Activated naive CD4-positive, alpha-beta T cell treated with anti-CD3 and anti-CD28 coated beads, Interleukin-2, amount 10 ng/mL, durations not matched to agents 7 days and 5 days (primary cell): ENCODE measurements around the gene TMC3.

Source experiments
- CTCF ChIA-PET: fragments of 350-600 bp; sonication (Branson Sonifier 250); formaldehyde crosslinking; loops from one replicate; lab custom pipeline; 2021; ENCODE audit warnings: antibody characterized with exemption; lab: Charles Lee
- DNase-seq: peaks from one replicate; pipeline ENCODE4 v3.0.0-alpha.2; 2020
- H3K27ac Mint-ChIP-seq: one replicate; pipeline ENCODE4 v1.8.0; 2021; ENCODE audit warnings: mild to moderate bottlenecking, moderate library complexity, mixed read lengths
- H3K27me3 Mint-ChIP-seq: one replicate; pipeline ENCODE4 v1.8.0; 2021; ENCODE audit warnings: mild to moderate bottlenecking, mixed read lengths
- H3K36me3 Mint-ChIP-seq: one replicate; pipeline ENCODE4 v1.8.0; 2021; ENCODE audit warnings: mixed read lengths
- H3K4me1 Mint-ChIP-seq: one replicate; pipeline ENCODE4 v1.8.0; 2021; ENCODE audit warnings: mixed read lengths
- H3K4me3 Mint-ChIP-seq: one replicate; pipeline ENCODE4 v1.8.0; 2021; ENCODE audit warnings: mild to moderate bottlenecking, moderate library complexity, mixed read lengths
- H3K9me3 Mint-ChIP-seq: one replicate; pipeline ENCODE4 v1.8.0; 2021; ENCODE audit warnings: mixed read lengths

TMC3 gene

GRCh38 chr15:81301385-81301784, 72.6 kb downstream of the TMC3 start:
- peaks cover 96% of the 10 kb centered on the region for H3K36me3 Mint-ChIP-seq
- peaks cover 62% of the 10 kb centered on the region for H3K4me1 Mint-ChIP-seq
- DNase-seq = no peak
- H3K27ac Mint-ChIP-seq = peak overlapping the region; percentile 85
- CTCF ChIA-PET = interaction anchor here (1.0 to 14.7 kb wide), 6 partner anchors 9 to 304 kb away, joined by 3 to 202 read pairs (median 3); no protein-coding TSS in a partner anchor
- peak overlapping the region; percentile 100 for H3K4me3 Mint-ChIP-seq
- H3K27me3 Mint-ChIP-seq = no peaks in the 10 kb centered on the region
- H3K9me3 Mint-ChIP-seq = no peaks in the 10 kb centered on the region

- no peak for DNase-seq
- H3K36me3 Mint-ChIP-seq = peaks cover 93% of the 10 kb centered on the region
- H3K4me1 Mint-ChIP-seq = peaks cover 63% of the 10 kb centered on the region
- no peaks in the 10 kb centered on the region for H3K9me3 Mint-ChIP-seq
- H3K27me3 Mint-ChIP-seq = no peaks in the 10 kb centered on the region
- CTCF ChIA-PET = interaction anchor here (0.8 to 14.7 kb wide), 9 partner anchors 9 to 41 kb away, joined by 3 to 202 read pairs (median 4); partner anchors contain the start of gene STARD5
- peak overlapping the region; percentile 99 for H3K27ac Mint-ChIP-seq
- H3K4me3 Mint-ChIP-seq = peak overlapping the region; percentile 100
Measured at GRCh38 chr15:81299630-81300273, 74.3 kb downstream of the TMC3 start.

GRCh38 chr15:81299156-81299555, 74.9 kb downstream of the TMC3 start:
- H3K36me3 Mint-ChIP-seq = peaks cover 90% of the 10 kb centered on the region
- CTCF ChIA-PET = interaction anchor here (0.8 to 14.7 kb wide), 9 partner anchors 9 to 102 kb away, joined by 3 to 202 read pairs (median 4); partner anchors contain the start of gene STARD5
- no peaks in the 10 kb centered on the region for H3K27me3 Mint-ChIP-seq

GRCh38 chr15:81298611-81299010, 75.4 kb downstream of the TMC3 start:
- no peaks in the 10 kb centered on the region for H3K9me3 Mint-ChIP-seq
- CTCF ChIA-PET = interaction anchor here (0.8 to 14.7 kb wide), 8 partner anchors 10 to 103 kb away, joined by 3 to 202 read pairs (median 4); no protein-coding TSS in a partner anchor
- H3K4me3 Mint-ChIP-seq = peak overlapping the region; percentile 100
- no peak for DNase-seq
- H3K36me3 Mint-ChIP-seq = peaks cover 85% of the 10 kb centered on the region
- no peaks in the 10 kb centered on the region for H3K27me3 Mint-ChIP-seq
- peaks cover 63% of the 10 kb centered on the region for H3K4me1 Mint-ChIP-seq
- peak overlapping the region; percentile 99 for H3K27ac Mint-ChIP-seq

More at GRCh38 chr15:81299156-81299555, 74.9 kb downstream of the TMC3 start:
- H3K4me3 Mint-ChIP-seq = peak overlapping the region; percentile 100
- DNase-seq = no peak
- H3K4me1 Mint-ChIP-seq = peaks cover 63% of the 10 kb centered on the region
- no peaks in the 10 kb centered on the region for H3K9me3 Mint-ChIP-seq
- peak overlapping the region; percentile 99 for H3K27ac Mint-ChIP-seq

- Mint-ChIP-seq H3K4me3 (peak overlapping the region; percentile 100), H3K36me3 (peaks cover 78% of the 10 kb centered on the region), H3K4me1 (peaks cover 61% of the 10 kb centered on the region), H3K9me3 (no peaks in the 10 kb centered on the region), H3K27ac (peak overlapping the region; percentile 99), H3K27me3 (no peaks in the 10 kb centered on the region)
- no peak for DNase-seq
- CTCF ChIA-PET = interaction anchor here (0.6 to 14.7 kb wide), 5 partner anchors 11 to 37 kb away, joined by 3 to 202 read pairs (median 5); no protein-coding TSS in a partner anchor
Measured at GRCh38 chr15:81297603-81298575, 76.1 kb downstream of the TMC3 start.

GRCh38 chr15:81297147-81297572, 76.9 kb downstream of the TMC3 start:
- CTCF ChIA-PET = interaction anchor here (0.9 to 14.7 kb wide), 4 partner anchors 13 to 281 kb away, joined by 3 to 202 read pairs (median 3); no protein-coding TSS in a partner anchor

GRCh38 chr15:81296673-81297072, 77.3 kb downstream of the TMC3 start:
- peaks cover 61% of the 10 kb centered on the region for H3K4me1 Mint-ChIP-seq
- H3K27ac Mint-ChIP-seq = peak overlapping the region; percentile 99
- CTCF ChIA-PET = interaction anchor here (0.6 to 14.7 kb wide), 5 partner anchors 13 to 281 kb away, joined by 3 to 202 read pairs (median 3); no protein-coding TSS in a partner anchor
- no peaks in the 10 kb centered on the region for H3K27me3 Mint-ChIP-seq
- H3K36me3 Mint-ChIP-seq = peaks cover 68% of the 10 kb centered on the region
- H3K9me3 Mint-ChIP-seq = no peaks in the 10 kb centered on the region
- DNase-seq = peak; percentile 87
- peak overlapping the region; percentile 100 for H3K4me3 Mint-ChIP-seq

More at GRCh38 chr15:81297147-81297572, 76.9 kb downstream of the TMC3 start:
- Mint-ChIP-seq H3K4me1 (peaks cover 61% of the 10 kb centered on the region), H3K27ac (peak overlapping the region; percentile 99), H3K36me3 (peaks cover 73% of the 10 kb centered on the region), H3K9me3 (no peaks in the 10 kb centered on the region), H3K27me3 (no peaks in the 10 kb centered on the region), H3K4me3 (peak overlapping the region; percentile 100)
- DNase-seq = no peak

- peak overlapping the region; percentile 99 for H3K27ac Mint-ChIP-seq
- H3K4me1 Mint-ChIP-seq = peaks cover 61% of the 10 kb centered on the region
- peak overlapping the region; percentile 100 for H3K4me3 Mint-ChIP-seq
Measured at GRCh38 chr15:81296186-81296585, 77.8 kb downstream of the TMC3 start.

GRCh38 chr15:81295486-81296121, 78.4 kb downstream of the TMC3 start:
- CTCF ChIA-PET = interaction anchor here (0.9 to 14.7 kb wide), 7 partner anchors 9 to 29 kb away, joined by 3 to 202 read pairs (median 4); partner anchors contain the start of gene STARD5
- DNase-seq = no peak
- peak overlapping the region; percentile 100 for H3K4me3 Mint-ChIP-seq
- H3K27me3 Mint-ChIP-seq = no peaks in the 10 kb centered on the region
- peaks cover 58% of the 10 kb centered on the region for H3K36me3 Mint-ChIP-seq
- peak overlapping the region; percentile 99 for H3K27ac Mint-ChIP-seq
- H3K9me3 Mint-ChIP-seq = no peaks in the 10 kb centered on the region
- H3K4me1 Mint-ChIP-seq = peaks cover 60% of the 10 kb centered on the region

More at GRCh38 chr15:81296186-81296585, 77.8 kb downstream of the TMC3 start:
- CTCF ChIA-PET = interaction anchor here (0.6 to 14.7 kb wide), 7 partner anchors 13 to 280 kb away, joined by 3 to 202 read pairs (median 3); no protein-coding TSS in a partner anchor
- Mint-ChIP-seq H3K9me3 (no peaks in the 10 kb centered on the region), H3K36me3 (peaks cover 64% of the 10 kb centered on the region), H3K27me3 (no peaks in the 10 kb centered on the region)
- DNase-seq = no peak

- Mint-ChIP-seq H3K4me1 (peaks cover 67% of the 10 kb centered on the region), H3K4me3 (peak overlapping the region; percentile 100), H3K27ac (peak overlapping the region; percentile 99), H3K9me3 (no peaks in the 10 kb centered on the region), H3K36me3 (peaks cover 50% of the 10 kb centered on the region), H3K27me3 (no peaks in the 10 kb centered on the region)
- peak; percentile 47 for DNase-seq
- CTCF ChIA-PET = interaction anchor here (1.0 to 14.7 kb wide), 5 partner anchors 8 to 30 kb away, joined by 3 to 202 read pairs (median 4); partner anchors contain the start of gene STARD5
Measured at GRCh38 chr15:81294516-81294880, 79.5 kb downstream of the TMC3 start.

GRCh38 chr15:81293728-81294515, 80.1 kb downstream of the TMC3 start:
- H3K9me3 Mint-ChIP-seq = no peaks in the 10 kb centered on the region
- peaks cover 70% of the 10 kb centered on the region for H3K4me1 Mint-ChIP-seq
- H3K27me3 Mint-ChIP-seq = no peaks in the 10 kb centered on the region
- H3K4me3 Mint-ChIP-seq = peak overlapping the region; percentile 100
- H3K36me3 Mint-ChIP-seq = peaks cover 44% of the 10 kb centered on the region
- peak; percentile 88 for DNase-seq
- peak overlapping the region; percentile 99 for H3K27ac Mint-ChIP-seq
- CTCF ChIA-PET = interaction anchor here (1.0 to 14.7 kb wide), 2 partner anchors 16 to 28 kb away, joined by 4 to 202 read pairs; no protein-coding TSS in a partner anchor

- H3K4me1 Mint-ChIP-seq = peaks cover 79% of the 10 kb centered on the region
- H3K27ac Mint-ChIP-seq = peak overlapping the region; percentile 99
- no peaks in the 10 kb centered on the region for H3K9me3 Mint-ChIP-seq
- peaks cover 34% of the 10 kb centered on the region for H3K36me3 Mint-ChIP-seq
- H3K27me3 Mint-ChIP-seq = no peaks in the 10 kb centered on the region
- H3K4me3 Mint-ChIP-seq = peak overlapping the region; percentile 100
- CTCF ChIA-PET = interaction anchor here (0.8 to 14.7 kb wide), 5 partner anchors 10 to 44 kb away, joined by 3 to 202 read pairs (median 4); no protein-coding TSS in a partner anchor
- peak; percentile 66 for DNase-seq
Measured at GRCh38 chr15:81292523-81293001, 81.5 kb downstream of the TMC3 start.
